Measurements from ENCODE around the gene CCNA2. TPM values are rescaled to one million over a fixed set of nuclear protein-coding genes. Genes with fewer than 3 reads are reported as not detected.

The CCNA2 gene
- total RNA-seq, 4 donors from 2014 or later: 0.89 to 2.9 (median 1.4) TPM

- Histone ChIP-seq H3K9me3 (no peaks in the 10 kb centered on the region), H3K27me3 (no peaks in the 10 kb centered on the region), H3K36me3 (peaks cover 0 to 72% of the 10 kb centered on the region in 2 donors), H3K4me1 (no peaks in the 10 kb centered on the region), H3K27ac (no peak overlapping the region), H3K4me3 (no peak overlapping the region)
- no peak for ATAC-seq
- no peak for TF ChIP-seq CTCF (IDR thresholded peaks at IDR 0.05)
- TF ChIP-seq POLR2AphosphoS5 (IDR thresholded peaks at IDR 0.05): no peak
- no peak for TF ChIP-seq EP300 (IDR thresholded peaks at IDR 0.05)
- no peak for TF ChIP-seq POLR2A (IDR thresholded peaks at IDR 0.05)
Measured at GRCh38 chr4:121860121-121860520, 36.4 kb upstream of the CCNA2 start.

DNA sequence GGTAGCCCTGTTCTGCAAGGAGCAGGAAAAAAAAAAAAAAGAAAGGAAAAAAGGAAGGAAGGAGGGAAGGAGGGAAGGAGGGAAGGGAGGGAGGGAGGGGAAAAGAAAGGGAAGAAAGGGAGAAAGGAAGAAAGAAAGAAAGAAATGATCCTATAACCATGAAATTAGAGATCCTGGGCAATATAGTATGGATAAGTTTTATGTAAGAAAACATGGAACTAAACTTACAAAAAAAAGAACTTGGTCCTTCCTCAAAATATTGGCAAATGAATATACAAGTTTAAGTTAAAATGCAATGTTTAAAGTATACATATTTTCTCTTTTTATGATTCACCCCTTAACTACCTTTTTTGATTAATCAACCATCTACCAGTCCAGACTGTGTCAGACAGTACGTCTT lies 27.7 kb upstream of the CCNA2 start:
- no peak for TF ChIP-seq EP300 (IDR thresholded peaks at IDR 0.05)
- no peak for TF ChIP-seq POLR2AphosphoS5 (IDR thresholded peaks at IDR 0.05)
- Histone ChIP-seq H3K9me3 (no peaks in the 10 kb centered on the region), H3K4me3 (no peak overlapping the region), H3K4me1 (no peaks in the 10 kb centered on the region), H3K27me3 (no peaks in the 10 kb centered on the region), H3K27ac (no peak overlapping the region), H3K36me3 (peaks cover 0 to 74% of the 10 kb centered on the region in 2 donors)
- 80 to 100% methylated on average over 1 of the region's 1 CpG for whole genome bisulfite sequencing, 2 donors (ENCODE audit: low coverage in 1 of 2)
- no peak for ATAC-seq

DNA sequence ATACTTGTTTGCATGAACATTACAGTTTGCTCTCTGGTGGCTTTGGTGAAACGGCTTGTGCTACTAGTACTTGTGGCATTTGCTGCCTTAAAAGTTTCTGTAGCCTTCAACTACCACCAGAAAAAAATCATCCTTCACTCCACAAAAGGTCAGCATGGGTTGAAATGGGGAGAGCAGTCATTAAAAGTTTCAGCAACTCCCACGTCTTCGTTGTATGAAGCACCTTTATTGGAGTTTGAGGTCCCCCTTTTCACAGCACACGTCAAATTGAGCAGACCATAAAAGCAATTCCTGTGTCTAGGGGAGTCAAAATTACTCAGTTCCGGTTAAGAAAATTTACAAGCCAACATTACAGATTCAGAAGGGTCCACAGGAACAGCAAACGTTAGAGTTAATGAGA lies 23.0 kb upstream of the CCNA2 start:
- no peak overlapping the region for H3K27ac ChIP-seq
- no peaks in the 10 kb centered on the region for H3K4me1 ChIP-seq
- TF ChIP-seq EP300 (IDR thresholded peaks at IDR 0.05) (no peak), POLR2AphosphoS5 (IDR thresholded peaks at IDR 0.05) (no peak), POLR2A (IDR thresholded peaks at IDR 0.05) (no peak), CTCF (IDR thresholded peaks at IDR 0.05) (no peak)
- WGBS, 2 donors (ENCODE audit: low coverage in 1 of 2): 83 to 86% methylated on average over 5 to 6 of the region's 6 CpGs
- ATAC-seq: no peak
- no peaks in the 10 kb centered on the region for H3K9me3 ChIP-seq
- peaks cover 5 to 85% of the 10 kb centered on the region in 2 donors for H3K36me3 ChIP-seq
- no peak overlapping the region for H3K4me3 ChIP-seq
- H3K27me3 ChIP-seq: no peaks in the 10 kb centered on the region

DNA sequence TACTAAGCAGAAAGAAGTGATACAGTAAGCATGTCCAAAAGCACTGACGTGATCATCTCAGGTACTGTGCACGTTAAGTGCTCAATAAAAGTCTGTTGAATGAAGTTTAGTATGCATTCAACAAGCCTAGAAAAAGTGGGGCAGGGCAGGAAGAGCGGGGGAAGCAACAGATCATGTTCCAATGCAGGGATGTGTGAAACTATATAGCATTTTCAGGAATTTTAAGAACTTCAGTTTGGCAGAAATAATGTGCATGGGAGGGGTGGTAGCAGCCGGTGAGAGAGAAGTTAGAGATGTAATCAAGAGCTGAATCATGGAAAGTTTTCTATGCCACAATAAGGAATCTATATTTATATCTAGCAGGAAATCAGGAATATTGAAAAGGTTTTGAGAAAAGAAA lies 19.2 kb upstream of the CCNA2 start:
- Histone ChIP-seq H3K36me3 (peaks cover 5 to 94% of the 10 kb centered on the region in 2 donors), H3K4me1 (no peaks in the 10 kb centered on the region), H3K27ac (no peak overlapping the region), H3K27me3 (no peaks in the 10 kb centered on the region), H3K9me3 (no peaks in the 10 kb centered on the region), H3K4me3 (no peak overlapping the region)
- TF ChIP-seq POLR2AphosphoS5 (IDR thresholded peaks at IDR 0.05) (no peak), CTCF (IDR thresholded peaks at IDR 0.05) (no peak), EP300 (IDR thresholded peaks at IDR 0.05) (no peak), POLR2A (IDR thresholded peaks at IDR 0.05) (no peak)
- 90 to 92% methylated on average over 2 to 4 of the region's 4 CpGs for WGBS, 2 donors (ENCODE audit: low coverage in 1 of 2)
- ATAC-seq: no peak

GRCh38 chr4:121838136-121838535 lies 14.5 kb upstream of the CCNA2 start:
- TF ChIP-seq POLR2AphosphoS5 (IDR thresholded peaks at IDR 0.05): no peak
- no peak for ATAC-seq
- Histone ChIP-seq H3K27me3 (no peaks in the 10 kb centered on the region), H3K4me1 (no peaks in the 10 kb centered on the region), H3K36me3 (peaks cover 5 to 89% of the 10 kb centered on the region in 2 donors), H3K9me3 (no peaks in the 10 kb centered on the region), H3K27ac (no peak overlapping the region), H3K4me3 (no peak overlapping the region)

- 13 to 100% methylated on average over 1 to 5 of the region's 5 CpGs for WGBS, 2 donors (ENCODE audit: low coverage in 1 of 2)
Measured at GRCh38 chr4:121829511-121829910, 5.8 kb upstream of the CCNA2 start.

More at GRCh38 chr4:121829511-121829910, 5.8 kb upstream of the CCNA2 start:
- Histone ChIP-seq H3K27me3 (no peaks in the 10 kb centered on the region), H3K27ac (no peak overlapping the region), H3K36me3 (peaks cover 0 to 79% of the 10 kb centered on the region in 2 donors), H3K4me1 (peaks cover 0 to 8% (median 0%) of the 10 kb centered on the region in 3 donors), H3K4me3 (no peak overlapping the region), H3K9me3 (no peaks in the 10 kb centered on the region)
- TF ChIP-seq CTCF (IDR thresholded peaks at IDR 0.05) (no peak), POLR2A (IDR thresholded peaks at IDR 0.05) (no peak), EP300 (IDR thresholded peaks at IDR 0.05) (no peak), POLR2AphosphoS5 (IDR thresholded peaks at IDR 0.05) (no peak)
- no peak for ATAC-seq
